Tibial nerve (tissue), 4 donors: ENCODE results near the gene DIP2C. TPM values are rescaled to one million over a fixed set of nuclear protein-coding genes. Genes with fewer than 3 reads are reported as not detected.

Experiments
- DNase-seq, 2 donors: peaks; one replicate each; pipeline ENCODE4 v3.0.0-alpha.2; 2019; ENCODE audit warnings: low spot score in 2 of 2
- H3K27ac ChIP-seq, 4 donors: fragments of 200-600 bp; sonication (generic) in 3 of 4; one replicate each; pipeline ENCODE4 v1.5.1; 2017 to 2019; ENCODE audit warnings: mild to moderate bottlenecking in 1 of 4
- H3K27me3 ChIP-seq, 2 donors: fragments of 200-600 bp; sonication (generic) in 1 of 2; one replicate each; pipeline versions ENCODE4 v1.5.1 to v1.6.0; 2017 to 2019
- H3K36me3 ChIP-seq, 3 donors: fragments of 200-600 bp; sonication (generic); one replicate each; pipeline ENCODE4 v1.5.1; 2018 to 2019
- H3K4me1 ChIP-seq, 4 donors: fragments of 200-600 bp; sonication (generic) in 3 of 4; one replicate each; pipeline ENCODE4 v1.5.1; 2017 to 2019
- H3K4me3 ChIP-seq, 4 donors: fragments of 200-600 bp; sonication (generic) in 3 of 4; one replicate each; pipeline ENCODE4 v1.5.1; 2017 to 2019; ENCODE audit warnings: mild to moderate bottlenecking in 1 of 4, moderate library complexity in 1 of 4
- H3K9me3 ChIP-seq, 4 donors: fragments of 200-600 bp; sonication (generic) in 3 of 4; one replicate each; pipeline ENCODE4 v1.5.1; 2017 to 2019
- CTCF ChIP-seq, 5 experiments: fragments of 200-600 bp in 3 of 5; fragments of 450-650 bp in 2 of 5; sonication (generic) in 3 of 5; IDR thresholded peaks; one replicate each; pipeline ENCODE4 v1.5.1; 2016 to 2019; ENCODE audit warnings: antibody characterized with exemption in 5 of 5, mild to moderate bottlenecking in 3 of 5, moderate library complexity in 2 of 5
- EP300 ChIP-seq, 2 donors: sonication (generic); formaldehyde crosslinking; IDR thresholded peaks; one replicate each; pipeline ENCODE4 v1.6.1; 2017; ENCODE audit warnings: antibody characterized with exemption in 2 of 2, mild to moderate bottlenecking in 1 of 2
- POLR2A ChIP-seq, 2 donors: fragments of 450-650 bp; IDR thresholded peaks; one replicate each; pipeline ENCODE4 v1.6.1; 2017; ENCODE audit warnings: antibody characterized with exemption in 2 of 2, mild to moderate bottlenecking in 2 of 2, moderate library complexity in 2 of 2
- WGBS, 2 donors: methylation state at CpG; one replicate each; pipeline ENCODE4 v1.1.5; 2018; 5-methylcytosine and 5-hydroxymethylcytosine counted together
- total RNA-seq, 4 donors: library from RNA; depleted of rRNA; stranded (reverse); fragments of >200 nt; gene quantifications; one replicate each; pipeline ENCODE4 v1.1.0, GENCODE V29; 2016

Gene DIP2C
- total RNA-seq, 4 donors from 2014 or later = 31.4 to 46.5 (median 36.0) TPM

GRCh38 chr10:576130-576465, 113.4 kb downstream of the DIP2C start:
- no peaks in the 10 kb centered on the region for H3K27me3 ChIP-seq
- 62 to 65% methylated on average over 10 of the region's 10 CpGs for WGBS, 2 donors
- no peak overlapping the region for H3K4me3 ChIP-seq
- peaks cover 0 to 49% (median 10%) of the 10 kb centered on the region in 4 donors for H3K4me1 ChIP-seq
- peak in 1 of 2 donors; percentile 7 for TF ChIP-seq EP300 (IDR thresholded peaks at IDR 0.05)
- TF ChIP-seq CTCF (IDR thresholded peaks at IDR 0.05) = no peak
- no peak for TF ChIP-seq POLR2A (IDR thresholded peaks at IDR 0.05)
- no peaks in the 10 kb centered on the region for H3K9me3 ChIP-seq
- H3K27ac ChIP-seq = peak overlapping the region in 2 of 4 donors; percentile 38 to 58
- no peak for DNase-seq
- H3K36me3 ChIP-seq = no peaks in the 10 kb centered on the region

- peak overlapping the region in 2 of 4 donors; percentile 38 to 58 for H3K27ac ChIP-seq
- H3K27me3 ChIP-seq = no peaks in the 10 kb centered on the region
- no peak overlapping the region for H3K4me3 ChIP-seq
- WGBS, 2 donors = 37 to 41% methylated on average over 16 of the region's 16 CpGs
- no peak for DNase-seq
- no peak for TF ChIP-seq POLR2A (IDR thresholded peaks at IDR 0.05)
- TF ChIP-seq CTCF (IDR thresholded peaks at IDR 0.05) = no peak
- TF ChIP-seq EP300 (IDR thresholded peaks at IDR 0.05) = no peak
- H3K4me1 ChIP-seq = peaks cover 0 to 52% (median 7%) of the 10 kb centered on the region in 4 donors
- H3K9me3 ChIP-seq = no peaks in the 10 kb centered on the region
- H3K36me3 ChIP-seq = no peaks in the 10 kb centered on the region
These were observed 113.9 kb downstream of the DIP2C start for GRCh38 chr10:575402-576129.

GRCh38 chr10:572696-573095, 116.8 kb downstream of the DIP2C start:
- Histone ChIP-seq H3K27ac (no peak overlapping the region), H3K4me3 (no peak overlapping the region), H3K36me3 (no peaks in the 10 kb centered on the region), H3K4me1 (peaks cover 0 to 47% (median 9%) of the 10 kb centered on the region in 4 donors), H3K27me3 (no peaks in the 10 kb centered on the region), H3K9me3 (peaks cover 0 to 4% (median 0%) of the 10 kb centered on the region in 4 donors)
- TF ChIP-seq CTCF (IDR thresholded peaks at IDR 0.05) (no peak), POLR2A (IDR thresholded peaks at IDR 0.05) (no peak), EP300 (IDR thresholded peaks at IDR 0.05) (no peak)
- DNase-seq = no peak
- 84% methylated on average over 12 of the region's 12 CpGs for WGBS, 2 donors

- no peak overlapping the region for H3K4me3 ChIP-seq
- TF ChIP-seq EP300 (IDR thresholded peaks at IDR 0.05) = no peak
- H3K27ac ChIP-seq = peak overlapping the region in 1 of 4 donors; percentile 49
- H3K9me3 ChIP-seq = peaks cover 0 to 4% (median 0%) of the 10 kb centered on the region in 4 donors
- 81 to 84% methylated on average over 21 of the region's 21 CpGs for WGBS, 2 donors
- H3K4me1 ChIP-seq = peaks cover 0 to 51% (median 9%) of the 10 kb centered on the region in 4 donors
- no peaks in the 10 kb centered on the region for H3K36me3 ChIP-seq
- H3K27me3 ChIP-seq = no peaks in the 10 kb centered on the region
- DNase-seq = no peak
These were observed 117.6 kb downstream of the DIP2C start for GRCh38 chr10:571688-572451.

- WGBS, 2 donors = 56 to 62% methylated on average over 13 of the region's 13 CpGs
- Histone ChIP-seq H3K27ac (peak overlapping the region in 1 of 4 donors; percentile 49), H3K9me3 (peaks cover 0 to 4% (median 0%) of the 10 kb centered on the region in 4 donors), H3K4me1 (peaks cover 0 to 53% (median 6%) of the 10 kb centered on the region in 4 donors), H3K4me3 (no peak overlapping the region), H3K36me3 (no peaks in the 10 kb centered on the region), H3K27me3 (no peaks in the 10 kb centered on the region)
- DNase-seq = no peak
- no peak for TF ChIP-seq POLR2A (IDR thresholded peaks at IDR 0.05)
- TF ChIP-seq EP300 (IDR thresholded peaks at IDR 0.05) = no peak
- TF ChIP-seq CTCF (IDR thresholded peaks at IDR 0.05) = no peak
These were observed 118.3 kb downstream of the DIP2C start for GRCh38 chr10:571166-571565.
